ENCODE measurements around the gene MINDY4. TPM values are rescaled to one million over a fixed set of nuclear protein-coding genes. Genes with fewer than 3 reads are reported as not detected.

The MINDY4 gene
- total and polyA plus RNA-seq, 2 of the 13 experiments (the other 11 are each of a cell fraction or from before 2014, with no cell fraction given): not detected

GRCh38 chr7:30859202-30859939 is 88.2 kb downstream of the MINDY4 start:
- H3K4me2 ChIP-seq (ENCODE audit: low read depth, low read length): no peak overlapping the region
- in situ Hi-C loops (cut with HindIII; ENCODE audit: extremely low pct_ligation_motif_present, low pct_unique_long_range_greater_than_20kb) (no loop called here), intact Hi-C loops (cut with micrococcal nuclease; ENCODE audit: unreplicated experiment) (no loop called here)
- no peaks in the 10 kb centered on the region for H3K79me2 ChIP-seq (ENCODE audit: insufficient read depth, low read length)
- CTCF ChIA-PET (ENCODE audit: low intra/inter-chr PET ratio, low total read pairs): no interaction called here
- H3K27me3 ChIP-seq (ENCODE audit: control insufficient read depth in 1 of 2, insufficient read depth in 2 of 2, low read length in 2 of 2): no peaks in the 10 kb centered on the region; a peak in 2 of 5 replicates
- no peak overlapping the region for H3K27ac ChIP-seq (ENCODE audit: extremely low read length, insufficient read depth, low read length)
- H3K4me1 ChIP-seq (ENCODE audit: insufficient read depth, low read length): no peaks in the 10 kb centered on the region
- DNase-seq (ENCODE audit: low spot score) (no peak), ATAC-seq (peak; percentile 21; the same call in 1 of the 3 replicates), FAIRE-seq (no peak)
- no peaks in the 10 kb centered on the region for H3K9me3 ChIP-seq (ENCODE audit: low read length)
- TF ChIP-seq MNT (IDR thresholded peaks at IDR 0.05): 0 out of 2 replicates have a peak, but pooled peaks have one; percentile 20
- TF ChIP-seq RBFOX2 (IDR thresholded peaks at IDR 0.05; ENCODE audit: low read depth, low read length): no peak
- POLR2A ChIA-PET: no interaction called here
- BruUV-seq (replicated peaks): no TSS peak
- 10% methylated on average over 3 of the region's 10 CpGs for WGBS (ENCODE audit: low lambda C conversion rate)
- no peaks in the 10 kb centered on the region for H4K20me1 ChIP-seq (ENCODE audit: insufficient read depth, low read length)
- no peak overlapping the region for H2AFZ ChIP-seq (ENCODE audit: low read length)
- H3K36me3 ChIP-seq (replicated peaks in 1 of 2; ENCODE audit: control insufficient read depth in 1 of 2, insufficient read depth in 2 of 2, low read length in 2 of 2): no peaks in the 10 kb centered on the region
- H3K9ac ChIP-seq (ENCODE audit: insufficient read depth, low read depth, low read length): no peak overlapping the region
- no peak overlapping the region for H3K4me3 ChIP-seq (replicated peaks in 1 of 3; ENCODE audit: insufficient read depth in 1 of 3, low read depth in 2 of 3, low read length in 3 of 3)

GRCh38 chr7:30859940-30860496 is 88.8 kb downstream of the MINDY4 start:
- no peaks in the 10 kb centered on the region for H3K4me1 ChIP-seq (ENCODE audit: insufficient read depth, low read length)
- H3K4me3 ChIP-seq (replicated peaks in 1 of 3; ENCODE audit: insufficient read depth in 1 of 3, low read depth in 2 of 3, low read length in 3 of 3): no peak overlapping the region
- H3K36me3 ChIP-seq (replicated peaks in 1 of 2; ENCODE audit: control insufficient read depth in 1 of 2, insufficient read depth in 2 of 2, low read length in 2 of 2): no peaks in the 10 kb centered on the region
- no peak for ATAC-seq
- no peak for TF ChIP-seq RORA (CRISPR knock-in tag; IDR thresholded peaks at IDR 0.05)
- TF ChIP-seq ATF2 (CRISPR knock-in tag; IDR thresholded peaks at IDR 0.05): no peak
- TF ChIP-seq SNAPC2 (CRISPR knock-in tag; IDR thresholded peaks at IDR 0.05): no peak
- no peak for TF ChIP-seq CCAR2 (optimal IDR thresholded peaks at IDR 0.05; ENCODE audit: low read depth, low read length)
- TF ChIP-seq THAP8 (CRISPR knock-in tag; IDR thresholded peaks at IDR 0.05; ENCODE audit: borderline replicate concordance): no peak
- no peak for TF ChIP-seq RARA (CRISPR knock-in tag; IDR thresholded peaks at IDR 0.05)
- intact Hi-C loops (cut with micrococcal nuclease; ENCODE audit: unreplicated experiment) (no loop called here), in situ Hi-C loops (cut with HindIII; ENCODE audit: extremely low pct_ligation_motif_present, low pct_unique_long_range_greater_than_20kb) (no loop called here)
- ChIA-PET CTCF (ENCODE audit: low intra/inter-chr PET ratio, low total read pairs) (no interaction called here), POLR2A (no interaction called here)
- H2AFZ ChIP-seq (ENCODE audit: low read length): no peak overlapping the region
- no peaks in the 10 kb centered on the region for H4K20me1 ChIP-seq (ENCODE audit: insufficient read depth, low read length)
- BruUV-seq (replicated peaks): no TSS peak
- no peak for DNase-seq (ENCODE audit: low spot score)
- no peak overlapping the region for H3K4me2 ChIP-seq (ENCODE audit: low read depth, low read length)
- no peaks in the 10 kb centered on the region for H3K9me3 ChIP-seq (ENCODE audit: low read length)
- H3K9ac ChIP-seq (ENCODE audit: insufficient read depth, low read depth, low read length): no peak overlapping the region
- FAIRE-seq: no peak
- no peaks in the 10 kb centered on the region; a peak in 2 of 5 replicates for H3K27me3 ChIP-seq (ENCODE audit: control insufficient read depth in 1 of 2, insufficient read depth in 2 of 2, low read length in 2 of 2)
- 47% methylated on average over 5 of the region's 13 CpGs for WGBS (ENCODE audit: low lambda C conversion rate)
- H3K79me2 ChIP-seq (ENCODE audit: insufficient read depth, low read length): no peaks in the 10 kb centered on the region
- H3K27ac ChIP-seq (ENCODE audit: extremely low read length, insufficient read depth, low read length): no peak overlapping the region

All from HepG2 (cell line).